NOMO-1 (cell line): ENCODE measurements around the gene LGALS3BP.
"Not testable (repeated sequence)": the region's sequence is repeated elsewhere in the genome, so short reads cannot be mapped to it uniquely, and the experiment has no call there.

Source experiments
- DNase-seq, 2 experiments: peaks; one replicate each; lab custom pipeline; 2025; ENCODE audit not compliant: unreplicated experiment in 2 of 2; lab: John Stamatoyannopoulos, UW

The LGALS3BP gene

DNA sequence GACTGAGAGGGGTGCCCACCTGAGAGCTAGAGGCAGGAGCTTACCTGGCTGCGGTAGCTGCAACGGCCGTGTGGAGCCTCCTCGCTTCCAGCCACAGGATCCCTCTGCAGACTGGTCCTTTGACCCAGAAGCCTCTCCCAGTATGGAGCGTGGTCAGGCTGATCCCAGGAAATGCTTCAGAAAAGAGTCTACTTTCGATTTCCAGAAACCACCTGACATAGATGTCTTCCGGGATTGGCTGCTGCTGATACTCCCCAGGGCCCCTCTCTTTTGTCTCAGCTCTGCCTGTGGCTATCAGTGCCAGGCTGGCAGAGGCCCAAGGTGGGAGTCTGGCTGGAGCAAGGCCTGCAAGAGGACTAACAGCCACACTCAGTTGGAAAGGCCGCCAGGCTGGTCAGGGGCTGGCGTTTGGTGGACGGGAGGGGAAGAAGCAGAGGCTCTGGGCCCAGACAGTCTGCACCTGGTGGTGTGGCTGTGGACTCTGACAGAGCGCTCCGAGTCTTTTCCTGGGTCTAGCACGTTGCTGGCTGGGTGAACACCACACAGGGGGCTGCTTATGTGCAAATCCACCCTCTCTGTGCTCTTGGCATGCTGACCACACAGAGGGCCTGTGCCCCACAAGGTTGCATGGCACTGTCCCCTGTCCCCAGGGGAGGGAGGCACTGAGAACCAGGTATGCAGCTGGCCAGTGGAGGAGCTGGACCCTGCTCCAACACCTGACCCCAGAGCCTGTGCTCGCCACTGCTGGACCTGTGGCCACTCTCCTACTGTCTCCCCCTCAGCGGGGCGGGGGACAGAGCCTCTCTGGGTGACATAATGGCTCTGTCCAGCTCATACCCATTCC lies at the start of gene LGALS3BP:
LGALS3BP (minus strand) TSS at position 144 of the 844 bp plus-strand sequence. CDS start 2,732 bp downstream, outside the sequence.
- no peak for DNase-seq

- no peak for DNase-seq
Observed at GRCh38 chr17:79028496-79029326, 49.0 kb upstream of the LGALS3BP start.

GRCh38 chr17:79027925-79028491 lies 48.3 kb upstream of the LGALS3BP start:
- DNase-seq, result no peak

- no peak for DNase-seq
Observed at GRCh38 chr17:79027274-79027924, 47.7 kb upstream of the LGALS3BP start.

GRCh38 chr17:79026376-79027273 lies 46.9 kb upstream of the LGALS3BP start:
- peak in 1 of 2 experiments; percentile 32 for DNase-seq

DNA sequence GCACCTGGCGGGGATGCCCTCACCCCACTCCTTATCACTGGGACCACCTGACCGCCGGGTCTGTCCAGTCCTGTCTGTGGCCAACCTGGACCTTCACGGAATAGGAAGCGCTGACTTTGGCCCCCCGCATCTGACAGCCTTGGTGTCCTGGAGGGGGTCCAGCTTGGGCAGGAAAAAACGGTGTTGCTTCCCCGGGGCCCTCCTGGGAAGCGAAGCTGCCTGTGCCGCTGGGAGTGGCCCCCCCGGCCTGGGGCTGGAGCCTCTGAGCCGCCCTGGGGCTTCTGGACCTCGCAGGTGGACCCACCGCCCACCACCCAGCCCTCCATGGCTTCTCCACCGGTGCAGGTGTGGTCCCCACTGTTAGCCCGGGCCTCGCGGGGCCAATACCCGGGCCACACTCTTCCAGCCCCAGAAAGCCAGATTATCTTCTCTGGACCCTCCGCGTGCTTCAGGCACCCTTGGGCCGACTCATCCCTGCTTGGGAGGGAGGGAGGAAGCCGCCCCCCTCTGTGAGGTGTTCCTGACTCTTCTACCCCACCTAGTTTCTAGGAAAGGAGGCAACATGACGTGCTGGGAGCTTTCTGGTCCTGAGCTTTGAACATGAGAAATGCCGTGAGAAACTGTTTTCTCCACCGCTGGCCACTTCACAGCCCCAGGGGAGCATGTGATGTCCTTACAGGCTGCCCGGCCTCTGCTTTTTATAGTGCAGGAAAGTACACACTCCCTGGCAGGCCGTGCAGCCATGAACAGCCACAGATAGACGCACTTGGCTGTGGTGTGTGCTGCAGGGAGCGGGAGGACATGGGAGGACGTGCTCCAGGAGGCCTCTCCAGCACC lies 45.4 kb upstream of the LGALS3BP start:
- no peak for DNase-seq

GRCh38 chr17:79023886-79024771 lies 44.4 kb upstream of the LGALS3BP start, which contains the start of gene C1QTNF1:
Gene C1QTNF1, plus strand, starts transcription at chr17:79024169. Its CDS starts 19,800 bp downstream, at chr17:79043969.
- DNase-seq, result no peak

DNA sequence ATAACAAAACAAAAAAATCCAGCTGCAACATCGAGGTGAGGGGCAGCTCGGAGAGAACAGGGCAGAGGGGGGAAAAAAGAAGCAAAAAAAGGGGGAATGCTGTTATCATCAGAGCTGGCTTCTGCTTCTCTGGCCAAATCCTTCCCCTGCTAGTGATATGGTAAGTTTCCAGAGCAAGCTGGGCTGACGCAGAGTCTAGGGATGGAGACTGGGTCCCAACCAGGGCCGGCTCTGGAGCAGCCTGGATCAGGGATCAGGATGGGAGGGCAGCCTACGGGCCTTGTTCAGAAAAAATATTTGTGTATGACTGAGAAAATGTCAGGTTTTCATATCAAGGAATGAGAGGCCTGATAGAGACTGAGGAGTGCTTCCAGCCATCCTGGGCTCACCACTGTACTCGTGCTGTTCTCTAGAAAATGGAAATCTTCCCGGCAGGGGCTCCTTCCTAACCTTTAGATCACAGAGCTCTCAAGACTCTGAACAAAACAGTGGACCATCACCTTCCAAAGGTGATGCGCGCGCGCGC lies 43.5 kb upstream of the LGALS3BP start:
- no peak for DNase-seq

- DNase-seq, result no peak
Observed at GRCh38 chr17:79022507-79022991, 42.8 kb upstream of the LGALS3BP start.

GRCh38 chr17:79021929-79022328 lies 42.2 kb upstream of the LGALS3BP start:
- DNase-seq, result not testable (repeated sequence)

DNA sequence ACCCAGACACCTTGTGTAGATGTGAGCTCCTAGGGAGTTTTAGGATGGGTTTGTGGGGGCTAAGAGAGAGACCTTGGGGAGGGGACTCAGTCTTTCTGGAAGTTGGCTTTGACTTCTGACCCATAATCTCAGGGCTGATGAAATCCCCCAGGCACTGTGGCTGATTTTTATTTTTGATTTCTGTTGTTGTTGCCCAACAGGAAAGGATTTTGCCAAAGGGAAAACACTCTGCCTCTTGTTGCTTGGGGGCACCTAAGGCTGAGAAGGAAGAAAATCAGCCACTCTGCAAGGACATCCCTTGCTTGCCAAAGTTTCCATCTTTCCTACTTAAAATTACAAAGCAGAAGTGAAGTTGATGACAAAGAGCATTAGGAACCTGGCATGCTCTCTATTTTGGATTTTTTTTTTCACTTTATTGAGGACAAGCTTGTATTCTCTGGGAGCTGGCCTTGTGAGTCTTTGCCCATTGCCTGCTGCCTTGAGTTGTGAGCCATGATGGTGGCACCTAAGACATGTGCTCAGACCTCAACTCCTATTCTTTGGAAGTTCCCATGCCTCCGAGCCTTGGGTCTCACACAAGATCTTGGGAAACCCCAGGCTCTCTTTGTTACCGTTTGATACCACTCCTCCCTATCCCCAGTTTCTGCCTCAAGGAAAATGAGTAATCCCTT lies 41.0 kb upstream of the LGALS3BP start:
- no peak for DNase-seq

- DNase-seq, result peak in 1 of 2 experiments; percentile 47
Observed at GRCh38 chr17:79019632-79020584, 40.2 kb upstream of the LGALS3BP start.

DNA sequence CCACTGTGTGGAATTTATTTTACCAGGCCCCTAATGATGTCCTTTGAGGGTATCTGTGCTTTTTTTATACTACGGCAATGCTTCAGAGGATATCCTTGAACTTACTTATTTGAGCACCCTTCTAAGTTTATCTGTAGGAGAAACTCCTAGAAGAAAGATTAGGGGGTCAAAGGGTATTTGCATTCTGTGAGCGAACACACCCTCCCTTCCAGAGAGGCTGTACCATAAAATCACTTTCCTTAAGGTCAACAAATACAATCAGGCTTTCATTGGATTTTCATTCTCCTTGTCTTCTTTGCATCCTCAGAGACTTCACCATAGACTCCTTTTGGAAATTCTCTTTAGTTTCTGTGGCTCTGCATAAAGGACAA lies 39.5 kb upstream of the LGALS3BP start:
- no peak for DNase-seq

DNA sequence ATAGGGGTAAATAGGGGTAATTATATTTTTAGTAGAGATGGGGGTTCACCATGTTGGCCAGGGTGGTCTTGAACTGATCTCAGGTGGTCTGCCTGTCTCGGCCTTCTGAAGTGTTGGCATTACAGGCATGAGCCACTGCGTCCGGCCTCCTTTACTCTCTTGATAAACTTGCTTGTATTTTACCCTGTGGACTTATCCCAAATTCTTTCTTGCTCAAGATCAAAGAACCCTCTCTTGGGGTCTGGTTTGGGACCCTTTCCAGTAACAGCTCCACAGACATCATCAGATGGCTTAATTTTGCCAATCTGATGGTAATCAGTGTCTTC lies 38.6 kb upstream of the LGALS3BP start:
- no peak for DNase-seq

- DNase-seq, result no peak
Observed at GRCh38 chr17:79017546-79018369, 38.0 kb upstream of the LGALS3BP start.
